H4 (cell line): ENCODE measurements around the gene NUDT16. TPM values are rescaled to one million over a fixed set of nuclear protein-coding genes. Genes with fewer than 3 reads are reported as not detected.

ENCODE experiments used
- DNase-seq: peaks from one replicate; pipeline ENCODE4 v3.0.0-alpha.2; 2015; ENCODE audit warnings: low spot score
- total RNA-seq: library from RNA; depleted of rRNA; stranded (reverse); fragments of >200 nt; shearing (Covaris generic); gene quantifications from 2 replicates; pipeline ENCODE4 v1.2.3, GENCODE V29; 2014

NUDT16 gene
- total RNA-seq, 1 experiment from 2014 or later: 9.0 TPM

GRCh38 chr3:131386429-131387165 is 5.0 kb downstream of the NUDT16 start:
- no peak for DNase-seq

GRCh38 chr3:131387796-131388489 is 6.4 kb downstream of the NUDT16 start:
- DNase-seq: no peak

DNA sequence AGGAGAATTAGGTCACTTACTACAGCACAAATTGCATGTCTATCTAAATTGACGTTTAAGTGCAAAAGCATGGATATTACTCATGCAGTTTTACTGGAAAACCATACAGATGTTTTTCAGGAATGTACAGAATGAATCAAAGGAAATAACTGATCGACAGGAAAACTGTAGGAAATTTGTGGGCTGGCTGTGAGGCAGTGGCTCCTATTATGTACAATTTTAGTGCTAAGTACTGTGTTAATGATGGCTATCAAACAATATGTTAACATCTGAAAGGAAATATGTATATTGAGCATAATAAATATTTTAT is 6.9 kb downstream of the NUDT16 start:
- DNase-seq: no peak

DNA sequence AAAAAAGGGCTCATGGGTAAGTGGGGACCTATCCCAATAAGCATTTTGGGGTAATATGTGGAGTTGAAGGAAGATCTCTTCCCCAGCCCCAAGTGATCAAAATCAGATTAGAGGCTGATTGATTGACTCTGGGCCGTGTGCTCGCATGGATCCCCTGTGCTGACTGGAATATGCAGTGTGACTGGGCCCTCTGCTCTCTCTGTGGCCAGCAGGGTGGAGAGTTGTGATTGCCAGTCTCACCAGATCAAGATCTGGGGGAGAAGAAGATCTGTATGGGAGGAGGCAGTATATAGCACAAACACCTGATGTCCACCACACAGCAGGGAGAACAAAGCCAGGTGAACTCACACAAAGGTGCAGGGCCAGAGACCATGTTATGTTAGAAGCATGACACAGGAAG is 8.8 kb downstream of the NUDT16 start:
- no peak for DNase-seq

DNA sequence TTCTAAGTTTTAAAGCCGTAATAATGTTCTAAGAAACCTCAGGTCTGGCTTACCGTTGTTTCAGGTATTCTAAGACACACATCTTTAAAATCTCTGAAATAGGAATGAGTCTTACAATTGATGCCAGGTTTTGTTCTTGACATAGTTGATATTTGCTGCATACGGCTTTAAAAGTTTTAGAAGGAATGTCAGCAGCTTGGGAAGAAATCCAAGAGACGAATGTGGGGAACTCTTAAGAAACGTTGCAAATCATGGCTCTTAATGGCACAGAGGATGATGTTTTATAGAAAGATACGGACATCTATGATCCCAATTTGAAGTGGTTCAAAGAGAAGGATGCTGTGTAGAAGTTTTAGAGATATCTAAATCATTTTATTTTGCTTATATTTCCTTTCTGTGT is 11.5 kb downstream of the NUDT16 start:
- no peak for DNase-seq

DNA sequence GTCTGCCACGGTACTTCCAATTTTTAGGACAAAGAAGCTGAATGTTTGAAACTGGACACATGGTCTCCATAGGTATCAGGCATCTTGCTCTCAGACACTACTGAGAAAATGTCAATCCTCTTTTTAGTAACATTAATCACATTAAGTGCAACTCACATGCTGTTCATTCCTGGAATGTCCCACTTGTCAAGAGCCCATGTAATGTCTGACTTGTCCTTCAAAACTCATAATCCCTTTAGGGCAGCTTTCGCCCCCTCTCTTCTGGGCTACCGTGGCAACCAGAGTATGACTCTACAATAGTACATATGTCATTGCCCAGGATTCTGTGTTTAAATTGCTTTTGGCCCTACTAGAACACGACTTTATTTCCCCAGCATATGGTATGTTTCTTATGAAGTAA is 12.3 kb downstream of the NUDT16 start:
- DNase-seq: no peak

DNA sequence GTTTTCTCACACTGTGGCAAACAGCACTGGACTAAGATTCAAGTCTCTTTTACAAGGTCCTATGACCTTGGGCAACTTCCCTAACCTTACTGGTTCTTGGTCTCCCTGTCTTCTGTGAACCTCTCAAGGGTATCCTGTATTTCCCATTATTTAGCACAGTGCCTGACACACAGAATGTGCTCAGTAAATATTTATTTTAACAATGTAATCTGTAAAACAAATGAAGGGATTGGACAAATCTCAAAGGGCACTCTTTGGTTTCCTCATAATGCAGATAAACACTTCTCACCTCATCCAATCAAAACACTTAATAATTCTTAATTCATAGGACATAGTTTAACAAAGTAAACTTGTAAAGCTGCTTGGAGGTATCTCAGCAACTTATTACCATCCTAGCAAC is 12.8 kb downstream of the NUDT16 start:
- DNase-seq: no peak

DNA sequence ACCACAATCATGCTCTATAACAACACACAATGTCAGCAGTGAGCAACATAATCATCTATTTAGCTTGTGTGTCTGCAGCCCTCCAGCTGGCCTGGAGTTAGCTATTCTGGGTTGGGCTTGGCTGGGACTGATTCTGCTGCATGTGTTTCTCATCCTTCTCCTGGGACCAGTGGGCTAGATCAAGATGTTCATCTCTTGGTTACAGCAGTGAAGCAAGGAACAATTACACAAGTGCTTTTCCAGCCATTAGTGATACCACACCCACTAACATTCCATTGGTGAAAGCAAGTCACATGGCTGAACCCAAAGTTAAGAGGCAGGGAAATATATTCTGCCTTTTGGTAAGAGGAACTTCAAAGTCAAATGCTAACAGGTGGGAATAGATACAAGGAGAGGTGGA is 14.6 kb downstream of the NUDT16 start:
- DNase-seq: no peak

GRCh38 chr3:131397889-131398288 is 16.3 kb downstream of the NUDT16 start:
- no peak for DNase-seq

- DNase-seq: no peak
These were observed 20.4 kb downstream of the NUDT16 start for GRCh38 chr3:131401978-131402377.

- no peak for DNase-seq
These were observed 20.9 kb downstream of the NUDT16 start for GRCh38 chr3:131402391-131403039.

DNA sequence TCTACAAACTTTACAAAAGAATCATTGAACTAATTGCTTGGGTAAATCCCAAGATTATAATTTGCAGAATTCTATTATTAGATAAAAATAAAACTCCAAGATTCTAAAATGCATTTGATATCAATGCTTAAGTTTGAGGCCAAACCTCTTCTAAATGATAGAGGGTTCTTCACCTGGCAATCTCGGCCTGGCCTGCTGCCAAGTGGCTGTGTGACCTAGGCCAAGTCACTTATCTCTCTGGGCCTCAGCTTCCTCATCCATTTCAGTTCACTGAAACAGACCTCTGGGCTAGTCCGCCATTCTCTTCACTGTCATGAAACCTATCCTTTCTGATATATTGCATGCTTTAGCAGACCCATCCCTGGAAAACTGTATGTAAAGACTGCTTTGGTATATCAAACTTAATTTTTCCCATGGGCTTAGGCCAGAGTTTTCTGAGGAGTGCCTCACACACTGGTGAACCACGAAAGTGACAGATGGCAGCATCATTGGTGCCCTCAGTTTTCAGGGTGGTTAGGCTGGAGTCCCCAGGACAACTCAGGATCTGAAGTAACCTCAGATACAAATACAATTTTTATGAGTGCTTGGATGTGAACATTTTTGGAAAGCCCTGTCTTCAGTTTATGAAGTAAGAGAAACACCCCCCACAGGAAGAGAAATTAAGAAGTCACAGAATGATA is 21.8 kb downstream of the NUDT16 start:
- DNase-seq: no peak

GRCh38 chr3:131405411-131405810 is 23.8 kb downstream of the NUDT16 start:
- DNase-seq: no peak

- no peak for DNase-seq
These were observed 24.7 kb downstream of the NUDT16 start for GRCh38 chr3:131406274-131406673.

GRCh38 chr3:131417751-131418150 is 36.2 kb downstream of the NUDT16 start:
- no peak for DNase-seq

- DNase-seq: no peak
These were observed 39.7 kb downstream of the NUDT16 start for GRCh38 chr3:131421301-131421700.

DNA sequence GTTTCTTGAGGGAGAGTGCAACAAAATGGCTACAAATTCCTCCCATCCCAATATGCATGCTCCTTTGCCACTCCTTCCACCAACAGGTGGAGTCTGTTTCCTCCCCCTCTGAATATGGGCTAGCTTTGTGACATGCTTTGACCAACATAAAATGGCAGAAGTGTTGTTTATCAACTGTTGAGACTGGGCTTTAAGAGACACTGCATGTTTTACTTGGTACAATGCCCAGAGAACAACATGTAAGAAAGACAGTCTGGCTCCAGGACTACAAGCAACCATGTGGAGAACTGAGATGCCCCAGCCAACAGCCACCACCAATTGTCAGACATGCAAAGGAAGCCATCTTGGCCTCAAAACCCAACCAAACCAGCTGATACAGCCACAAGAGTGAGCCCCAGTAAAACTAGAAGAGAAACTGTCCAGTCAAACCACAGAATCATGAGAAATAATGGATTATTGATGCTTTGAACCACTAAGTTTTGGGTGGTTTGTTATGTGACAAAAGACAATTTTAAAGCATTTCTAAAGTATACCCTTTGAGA is 40.5 kb downstream of the NUDT16 start:
- no peak for DNase-seq

- no peak for DNase-seq
These were observed 45.7 kb downstream of the NUDT16 start for GRCh38 chr3:131427226-131427625.

GRCh38 chr3:131431754-131432153 is 50.2 kb downstream of the NUDT16 start:
- DNase-seq: no peak

DNA sequence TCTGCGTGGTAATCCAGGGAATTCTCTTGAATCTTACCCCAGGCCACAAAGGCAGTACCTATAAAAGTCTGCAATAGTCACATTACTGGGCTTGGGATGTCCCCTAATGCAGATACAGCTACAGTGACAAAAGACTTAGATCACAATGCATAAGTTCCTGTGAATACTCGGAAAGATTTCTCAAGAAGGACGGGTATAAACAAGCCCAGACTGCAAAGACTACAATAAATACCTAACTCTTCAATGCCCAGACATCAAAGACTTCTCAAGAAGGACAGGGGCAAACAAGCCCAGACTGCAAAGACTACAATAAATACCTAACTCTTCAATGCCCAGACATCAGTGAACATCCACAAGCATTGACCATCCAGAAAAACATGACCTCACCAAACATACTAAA is 50.9 kb downstream of the NUDT16 start:
- no peak for DNase-seq

- DNase-seq: no peak
These were observed 53.4 kb downstream of the NUDT16 start for GRCh38 chr3:131435000-131435399.
